Stimulated activated CD4-positive, alpha-beta T cell treated with anti-CD3 and anti-CD28 coated beads, Interleukin-15, amount 100 ng/mL, for 24 hours (primary cell): ENCODE measurements around the gene MAPK7.

Source experiments
- DNase-seq: peaks from one replicate; pipeline ENCODE4 v3.0.0-alpha.2; 2020

Gene MAPK7

DNA sequence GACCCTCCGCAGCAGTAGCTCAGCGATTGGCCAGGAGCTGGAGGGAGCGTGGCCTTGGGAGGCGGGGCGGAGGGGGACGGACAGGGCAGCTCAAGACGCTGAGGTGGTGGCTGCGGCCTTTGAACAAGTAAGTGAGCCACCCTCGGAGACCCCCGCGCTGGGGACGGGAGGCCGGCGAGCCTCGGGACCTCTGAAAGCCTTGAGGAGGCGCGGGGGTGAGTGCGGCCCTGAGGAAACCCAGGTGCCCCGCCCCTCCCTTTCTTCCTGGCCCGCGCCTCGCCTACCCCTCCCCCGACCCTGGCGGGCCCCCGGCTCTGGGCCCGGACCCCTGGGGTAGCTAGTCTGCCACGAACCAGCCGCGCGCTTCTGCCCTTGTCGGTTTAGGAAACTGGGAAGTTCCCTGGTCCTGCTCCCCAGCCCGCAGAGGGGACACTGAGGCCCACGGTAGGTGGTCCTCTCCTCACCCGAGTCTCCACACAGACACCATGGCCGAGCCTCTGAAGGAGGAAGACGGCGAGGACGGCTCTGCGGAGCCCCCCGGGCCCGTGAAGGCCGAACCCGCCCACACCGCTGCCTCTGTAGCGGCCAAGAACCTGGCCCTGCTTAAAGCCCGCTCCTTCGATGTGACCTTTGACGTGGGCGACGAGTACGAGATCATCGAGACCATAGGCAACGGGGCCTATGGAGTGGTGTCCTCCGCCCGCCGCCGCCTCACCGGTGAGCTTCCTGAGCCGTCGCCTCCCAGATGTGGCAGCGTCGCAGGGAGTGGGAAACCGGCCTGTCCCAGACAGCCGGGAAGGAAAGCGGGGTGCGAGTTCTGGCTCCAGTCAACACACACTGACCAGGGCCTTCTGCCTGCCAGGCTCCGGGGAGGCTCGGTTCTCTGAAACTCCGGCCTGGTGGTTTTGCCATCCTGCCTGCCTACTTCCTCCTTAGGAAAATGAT is at the start of gene MAPK7:
Gene MAPK7 (plus strand): TSS at position 83 of the 945 bp plus-strand sequence. CDS start 403 bp downstream, at position 486.
- no peak for DNase-seq

DNA sequence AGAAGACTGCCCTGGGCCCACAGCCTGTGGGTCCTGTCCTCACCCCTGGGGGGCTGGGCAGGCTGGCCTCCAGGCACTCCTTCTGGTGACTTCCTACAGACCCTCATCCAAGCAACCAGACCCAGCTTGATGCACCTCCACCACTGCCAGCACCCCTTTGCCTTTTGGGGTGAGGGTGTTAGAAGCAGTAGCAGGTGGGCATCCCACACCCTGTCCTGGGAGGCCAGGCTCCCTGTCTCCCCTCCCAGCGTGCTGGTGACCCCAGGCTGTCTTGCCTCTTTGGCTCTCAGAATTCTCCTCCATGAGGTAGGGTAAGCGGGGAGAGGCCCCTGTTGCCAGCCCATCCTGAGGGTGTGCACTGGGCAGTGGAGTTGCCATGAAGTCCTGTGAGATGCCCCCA is 49.2 kb upstream of the MAPK7 start:
- DNase-seq, result no peak

DNA sequence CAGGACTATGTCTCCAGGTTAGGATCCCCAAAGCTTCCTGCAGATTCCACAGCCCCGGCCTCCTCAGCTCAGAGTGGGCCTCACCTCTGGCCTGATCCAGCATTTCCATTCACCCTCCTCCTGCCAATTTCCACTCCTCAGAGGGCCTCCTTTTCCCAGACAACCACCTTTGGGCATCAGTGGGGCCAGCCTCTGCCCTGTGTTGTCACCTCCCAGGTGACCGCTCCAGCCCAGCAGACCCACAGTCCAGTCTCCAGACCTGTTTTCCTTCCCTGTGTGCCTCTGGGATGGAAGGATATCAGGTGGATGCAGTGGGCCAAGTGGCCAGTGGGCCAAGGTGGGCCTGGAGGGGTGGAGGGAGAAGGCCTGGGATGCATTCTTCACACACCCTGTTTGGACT is 48.5 kb upstream of the MAPK7 start:
- no peak for DNase-seq

DNA sequence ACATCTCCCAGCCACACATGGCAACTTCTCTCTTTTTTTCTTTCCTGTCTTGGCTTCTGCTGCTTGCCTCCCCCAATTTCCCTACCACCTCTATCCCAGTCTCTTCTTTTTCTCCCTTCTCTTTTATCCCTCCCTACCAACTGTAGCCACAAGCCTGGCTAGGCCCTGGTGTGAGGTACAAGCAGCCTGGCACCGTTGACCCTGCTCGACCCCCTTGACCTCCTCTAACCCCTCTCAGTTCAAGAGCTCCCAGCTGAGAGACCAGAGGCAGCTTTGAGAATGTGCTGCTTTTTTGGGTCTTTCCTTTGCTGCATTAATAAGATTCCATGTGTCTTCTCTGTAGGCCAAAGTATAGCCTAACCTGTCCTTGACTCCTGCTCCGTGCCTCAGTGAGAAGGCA is 48.0 kb upstream of the MAPK7 start:
- no peak for DNase-seq

DNA sequence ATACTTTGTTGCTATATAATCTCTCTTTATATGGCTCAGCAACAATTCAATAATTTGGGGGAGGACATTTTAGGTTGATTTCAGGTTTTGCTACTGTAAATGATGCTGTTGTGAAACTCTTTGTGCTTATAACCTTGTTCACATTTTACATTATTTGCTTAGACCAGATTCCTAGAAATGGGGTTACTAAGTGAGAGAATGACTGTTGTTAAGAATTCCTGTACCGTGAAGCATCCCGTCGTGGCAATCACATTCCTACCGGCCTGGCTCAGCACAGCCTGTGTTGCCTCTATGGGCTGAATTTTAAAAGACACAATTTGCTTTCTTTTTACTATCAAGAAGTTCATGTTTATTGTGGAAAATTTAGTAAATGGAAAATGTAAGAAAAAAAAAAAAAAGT is 47.2 kb upstream of the MAPK7 start:
- DNase-seq, result no peak

DNA sequence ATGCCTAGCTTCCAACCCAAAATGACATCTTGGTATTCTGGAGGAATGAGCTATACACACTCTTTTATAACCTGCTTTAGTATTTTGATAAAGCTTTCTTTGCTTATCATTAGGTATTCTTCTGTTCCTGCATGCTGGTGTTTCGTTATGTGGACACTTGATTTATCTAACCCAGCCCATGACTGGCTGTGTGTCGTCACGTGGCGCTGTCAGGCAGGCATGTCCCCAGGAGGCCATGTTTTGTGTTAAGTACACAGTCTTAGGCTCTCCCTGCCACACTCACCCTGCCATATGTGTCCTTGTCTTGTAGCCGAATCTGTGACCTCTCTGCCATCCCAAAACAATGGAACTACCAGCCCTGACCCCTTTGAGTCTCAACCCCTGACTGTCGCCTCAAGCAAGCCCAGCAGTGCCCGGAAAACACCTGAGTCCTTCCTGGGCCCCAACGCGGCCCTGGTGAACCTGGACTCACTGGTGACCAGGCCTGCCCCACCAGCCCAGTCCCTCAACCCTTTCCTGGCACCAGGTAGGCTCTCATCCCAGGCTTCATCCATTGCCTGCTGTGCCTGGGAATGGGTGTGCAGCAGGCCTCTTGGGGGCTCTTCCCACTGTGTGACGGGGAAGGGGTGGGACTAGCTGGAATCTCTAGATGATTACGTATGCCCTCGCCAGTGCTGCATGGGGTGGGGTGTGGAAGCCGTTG is 46.6 kb upstream of the MAPK7 start:
- DNase-seq, result no peak

DNA sequence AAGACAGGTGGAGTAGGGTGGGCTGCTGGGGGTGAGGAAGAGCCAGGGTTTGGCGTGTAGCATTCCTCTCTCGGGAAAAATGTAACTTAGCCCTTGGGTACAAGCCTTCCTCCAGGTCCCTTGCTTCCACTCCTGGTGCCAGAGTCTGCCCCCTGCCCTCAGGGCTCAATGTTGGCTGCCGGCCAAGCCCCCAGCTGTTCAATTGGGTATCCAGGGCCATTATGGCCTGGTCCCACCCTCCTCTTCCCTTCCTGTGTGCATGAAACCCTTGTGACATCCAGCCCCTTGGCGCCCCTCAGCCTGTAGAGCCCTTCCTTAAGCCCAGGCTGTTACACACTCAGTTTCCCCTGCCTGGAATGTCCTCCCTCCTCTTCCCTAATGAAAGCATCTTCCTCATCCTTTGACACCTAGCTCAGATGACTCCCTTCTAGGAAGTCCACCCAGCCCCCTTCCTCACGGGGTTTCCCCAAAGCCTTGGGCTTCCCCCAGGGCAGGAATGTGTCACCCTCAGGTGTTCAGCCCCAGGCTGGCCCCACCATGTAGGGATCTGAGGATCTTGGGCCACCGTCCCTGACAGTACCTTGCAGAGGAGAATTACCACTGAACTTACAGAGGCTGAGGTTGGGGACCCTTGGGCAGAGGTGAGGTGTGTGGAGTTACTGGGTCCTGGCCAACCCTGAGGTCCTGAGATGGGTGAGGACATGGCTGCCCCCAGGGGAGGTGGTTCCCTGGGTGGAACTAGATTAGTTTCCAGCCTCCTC is 45.7 kb upstream of the MAPK7 start:
- DNase-seq, result peak; percentile 23

DNA sequence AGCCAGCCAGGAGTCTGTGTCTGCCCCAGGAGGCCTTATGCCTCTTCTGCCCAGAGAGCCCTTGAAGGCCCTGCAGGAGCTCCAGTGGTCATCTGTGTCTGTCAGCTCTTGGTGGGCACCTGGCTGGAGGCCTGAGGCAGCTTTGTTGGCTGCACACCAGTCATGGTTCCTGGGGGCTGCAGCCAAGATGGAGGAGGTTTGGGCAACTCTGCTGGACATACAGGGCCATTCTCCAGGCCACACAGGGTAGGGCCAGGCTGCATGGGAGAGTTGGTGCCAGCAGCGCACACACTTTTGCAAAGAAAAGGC is 45.2 kb upstream of the MAPK7 start:
- no peak for DNase-seq

DNA sequence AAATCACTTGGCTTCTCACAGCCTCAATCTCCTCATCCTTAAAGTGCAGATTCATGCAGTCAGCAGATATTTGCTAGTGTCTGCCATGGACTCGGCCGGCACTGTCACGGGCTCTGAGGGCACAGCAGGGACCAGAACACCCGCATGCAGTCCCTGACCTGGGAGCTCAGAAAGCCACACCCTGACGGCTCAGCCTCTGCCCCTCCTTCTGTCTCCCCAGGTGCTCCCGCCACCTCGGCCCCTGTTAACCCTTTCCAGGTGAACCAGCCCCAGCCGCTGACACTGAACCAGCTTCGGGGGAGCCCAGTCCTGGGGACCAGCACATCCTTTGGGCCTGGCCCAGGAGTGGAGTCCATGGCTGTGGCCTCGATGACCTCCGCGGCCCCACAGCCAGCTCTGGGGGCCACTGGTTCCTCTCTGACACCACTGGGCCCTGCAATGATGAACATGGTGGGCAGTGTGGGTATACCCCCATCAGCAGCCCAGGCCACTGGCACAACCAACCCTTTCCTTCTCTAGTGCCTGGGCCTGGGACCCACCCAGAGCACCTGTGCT is 44.5 kb upstream of the MAPK7 start:
- DNase-seq, result no peak

DNA sequence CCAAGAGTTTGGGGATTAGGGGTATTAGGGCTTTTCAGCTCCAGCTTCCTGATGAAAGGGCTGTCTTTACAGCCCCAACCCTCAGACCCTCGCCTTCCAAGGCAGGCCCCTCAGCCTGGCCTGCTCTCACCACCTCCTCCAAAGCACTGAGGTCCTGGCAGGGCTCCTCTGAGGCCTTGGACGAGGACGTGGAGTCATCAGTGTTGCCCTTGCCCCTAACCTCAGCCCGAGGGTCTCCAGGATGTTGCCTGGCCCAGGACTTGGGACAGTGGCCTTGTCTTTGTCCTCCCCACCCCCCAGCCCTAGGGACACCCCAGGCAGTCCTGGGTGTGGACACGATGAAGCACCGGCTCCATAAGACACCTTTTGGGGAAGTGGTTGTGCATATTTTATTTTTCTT is 44.0 kb upstream of the MAPK7 start:
- DNase-seq, result no peak

DNA sequence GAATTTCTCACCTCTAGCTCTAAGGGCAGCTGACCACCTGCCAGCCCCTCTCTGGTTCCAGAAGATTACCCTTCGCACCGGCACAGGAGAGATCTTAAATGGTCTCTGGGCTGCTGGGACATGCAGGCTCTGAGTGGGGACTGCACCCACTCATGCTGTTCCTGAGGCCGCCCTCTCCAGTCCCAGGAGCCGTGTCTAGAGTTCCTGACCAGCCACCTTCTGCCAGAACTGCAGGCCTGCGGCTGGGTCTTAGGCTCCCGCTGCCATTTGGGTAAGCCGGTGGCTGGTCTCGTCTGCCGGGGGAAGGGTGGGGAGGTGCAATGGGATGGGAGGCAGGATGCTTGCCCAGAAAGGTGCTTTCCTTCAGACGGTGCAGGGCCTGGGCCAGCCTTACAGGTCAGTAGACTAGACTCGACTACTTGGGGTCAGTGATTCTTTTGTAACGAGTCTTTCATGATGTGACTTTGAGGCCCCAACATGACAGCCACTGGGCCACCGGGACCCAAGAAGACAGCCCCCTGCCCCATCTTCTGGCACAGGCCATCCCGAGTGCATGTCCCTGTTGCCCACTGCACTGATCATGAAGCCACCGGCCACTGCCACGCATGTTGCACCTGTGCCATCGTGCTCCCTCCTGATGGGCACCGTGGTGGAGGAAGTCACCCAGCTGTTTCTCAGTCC is 42.2 kb upstream of the MAPK7 start:
- no peak for DNase-seq

DNA sequence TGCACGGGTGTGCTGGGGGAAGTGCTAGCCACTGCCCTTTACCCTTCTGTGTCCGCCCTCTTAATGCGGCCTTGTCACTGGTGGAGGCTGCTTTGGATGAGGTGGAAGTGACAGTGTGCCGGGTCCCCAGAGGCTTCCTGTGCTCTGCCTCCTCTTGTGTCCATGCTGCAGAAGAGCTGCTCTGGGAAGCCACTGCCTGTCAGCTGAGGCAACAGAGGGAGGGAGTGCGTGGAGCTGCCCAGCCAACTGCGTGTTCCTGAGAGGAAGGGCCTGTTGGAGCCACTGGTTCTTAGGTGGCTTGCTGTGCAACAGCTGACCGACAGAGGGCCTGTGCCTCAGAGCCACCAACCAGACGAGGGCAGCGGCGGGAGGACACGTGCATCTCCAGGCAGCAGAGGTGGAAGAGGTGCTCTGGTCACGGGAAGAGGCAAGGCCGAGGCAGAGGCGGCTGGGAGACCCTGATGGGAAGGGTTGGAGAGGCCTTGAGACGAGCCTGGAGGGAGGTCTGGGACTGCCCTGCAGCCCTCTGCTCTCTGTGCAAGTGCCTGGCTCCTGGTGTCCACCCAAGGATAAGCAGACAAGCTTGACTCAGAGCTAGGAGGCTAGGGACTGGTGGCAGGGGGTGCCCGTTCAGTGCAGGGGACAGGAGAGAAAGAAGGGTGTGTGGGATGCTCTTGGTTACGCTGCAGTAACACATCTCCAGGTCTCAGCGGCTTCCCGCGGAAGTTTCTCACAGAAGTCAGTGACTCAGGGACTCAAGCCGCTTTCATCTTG is 41.2 kb upstream of the MAPK7 start:
- no peak for DNase-seq

DNA sequence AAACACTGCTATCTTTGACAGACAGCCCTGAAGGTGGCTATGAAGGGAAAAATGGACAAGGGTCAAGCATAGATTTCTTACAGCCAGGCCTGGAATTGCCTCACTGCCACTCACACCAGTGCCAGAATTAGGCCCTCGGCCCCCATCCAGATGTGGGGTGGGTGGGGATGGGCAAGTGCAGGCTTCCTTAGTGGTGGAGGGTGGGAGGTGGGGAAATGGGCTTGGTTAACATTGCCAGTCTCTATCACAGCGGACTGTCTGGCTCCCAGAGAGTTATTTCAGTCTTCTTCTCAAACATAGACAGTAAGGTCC is 40.6 kb upstream of the MAPK7 start:
- DNase-seq, result no peak

DNA sequence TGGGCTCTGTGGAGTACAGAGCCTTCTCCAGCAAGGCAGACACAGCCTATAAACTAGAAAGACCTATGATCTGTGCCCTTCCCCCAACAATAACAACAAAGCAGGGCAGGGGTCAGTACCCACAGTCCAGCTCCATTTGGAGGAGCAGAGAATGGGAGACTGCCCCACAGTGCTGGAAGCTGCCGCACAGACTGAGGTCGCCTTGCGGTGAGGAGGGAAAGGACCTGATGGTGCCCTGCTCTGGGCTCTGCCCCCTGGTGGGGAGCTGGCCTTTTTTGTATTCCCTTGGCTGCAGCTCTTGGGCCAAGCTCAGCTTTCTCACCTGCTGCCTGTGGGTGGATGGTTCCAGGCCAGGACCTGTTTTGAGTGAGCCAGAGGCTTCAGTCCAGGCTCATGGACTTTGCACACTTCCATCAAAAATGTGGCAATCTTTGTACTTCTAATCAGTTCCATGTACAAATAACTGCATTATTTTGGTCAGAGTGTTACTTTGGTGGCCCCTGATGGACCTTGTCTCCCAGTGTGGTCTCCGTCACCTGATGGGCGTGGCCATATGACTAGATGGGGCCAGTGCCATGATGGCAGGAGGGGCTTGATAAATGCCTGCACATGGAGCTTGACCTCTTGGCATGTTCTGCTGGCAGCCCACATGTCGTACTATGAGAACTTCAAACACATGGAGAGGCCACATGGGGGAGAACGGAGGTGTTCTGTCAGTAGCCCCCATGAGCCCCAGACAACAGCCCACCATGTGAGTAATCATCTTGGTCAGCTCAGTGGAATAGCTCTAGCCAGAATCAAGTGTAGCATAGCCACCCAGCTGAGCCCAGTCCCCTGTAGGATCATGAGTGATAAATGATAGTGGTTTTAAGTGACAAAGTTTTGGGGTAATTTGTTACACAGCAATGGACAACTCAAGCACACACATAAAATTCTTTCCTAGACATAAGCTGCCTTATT is 40.0 kb upstream of the MAPK7 start:
- DNase-seq, result peak; percentile 76

DNA sequence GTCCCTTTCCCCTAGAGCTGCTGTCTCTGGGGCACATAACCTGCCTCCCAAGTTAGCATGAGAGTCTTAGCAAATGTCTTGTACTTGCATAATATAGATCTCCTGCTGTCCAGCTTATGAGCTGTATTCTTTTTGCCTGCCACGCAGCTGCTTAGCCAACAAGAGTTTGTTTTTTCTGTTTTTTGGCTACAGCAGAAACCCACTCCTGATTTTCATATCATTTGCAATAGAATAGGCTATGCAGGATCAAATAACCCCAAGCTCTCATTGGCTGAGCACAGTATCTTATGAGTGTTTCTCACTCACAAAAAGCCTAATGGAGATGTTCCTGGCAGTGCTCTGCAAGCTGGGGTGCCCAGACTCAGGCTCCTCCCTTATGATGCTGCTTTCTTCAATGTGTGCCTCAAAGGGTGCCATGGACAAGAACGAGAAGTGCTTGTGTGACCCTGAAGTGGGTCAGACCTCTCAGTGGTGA is 38.9 kb upstream of the MAPK7 start:
- DNase-seq, result no peak

DNA sequence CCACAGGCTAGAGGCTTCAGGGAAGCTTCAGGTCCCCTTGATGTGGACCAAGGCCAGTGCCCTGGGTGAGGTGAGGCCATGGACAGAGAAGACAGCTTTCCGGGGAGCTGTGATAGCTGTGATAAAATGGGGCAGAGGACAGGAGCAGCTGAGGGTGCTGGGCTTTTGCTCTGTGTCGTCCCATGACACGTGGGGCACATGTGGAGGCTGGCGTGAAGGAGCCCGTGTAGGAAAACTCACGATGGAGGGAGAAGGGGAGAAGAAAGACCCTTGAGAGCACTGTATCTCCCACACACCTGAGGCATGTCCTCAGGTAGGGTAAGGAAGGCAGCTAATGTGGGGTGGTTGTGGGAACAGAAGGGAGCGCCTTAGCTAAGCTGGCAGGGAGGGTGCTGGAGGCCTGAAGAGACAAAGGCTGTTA is 37.1 kb upstream of the MAPK7 start:
- no peak for DNase-seq

DNA sequence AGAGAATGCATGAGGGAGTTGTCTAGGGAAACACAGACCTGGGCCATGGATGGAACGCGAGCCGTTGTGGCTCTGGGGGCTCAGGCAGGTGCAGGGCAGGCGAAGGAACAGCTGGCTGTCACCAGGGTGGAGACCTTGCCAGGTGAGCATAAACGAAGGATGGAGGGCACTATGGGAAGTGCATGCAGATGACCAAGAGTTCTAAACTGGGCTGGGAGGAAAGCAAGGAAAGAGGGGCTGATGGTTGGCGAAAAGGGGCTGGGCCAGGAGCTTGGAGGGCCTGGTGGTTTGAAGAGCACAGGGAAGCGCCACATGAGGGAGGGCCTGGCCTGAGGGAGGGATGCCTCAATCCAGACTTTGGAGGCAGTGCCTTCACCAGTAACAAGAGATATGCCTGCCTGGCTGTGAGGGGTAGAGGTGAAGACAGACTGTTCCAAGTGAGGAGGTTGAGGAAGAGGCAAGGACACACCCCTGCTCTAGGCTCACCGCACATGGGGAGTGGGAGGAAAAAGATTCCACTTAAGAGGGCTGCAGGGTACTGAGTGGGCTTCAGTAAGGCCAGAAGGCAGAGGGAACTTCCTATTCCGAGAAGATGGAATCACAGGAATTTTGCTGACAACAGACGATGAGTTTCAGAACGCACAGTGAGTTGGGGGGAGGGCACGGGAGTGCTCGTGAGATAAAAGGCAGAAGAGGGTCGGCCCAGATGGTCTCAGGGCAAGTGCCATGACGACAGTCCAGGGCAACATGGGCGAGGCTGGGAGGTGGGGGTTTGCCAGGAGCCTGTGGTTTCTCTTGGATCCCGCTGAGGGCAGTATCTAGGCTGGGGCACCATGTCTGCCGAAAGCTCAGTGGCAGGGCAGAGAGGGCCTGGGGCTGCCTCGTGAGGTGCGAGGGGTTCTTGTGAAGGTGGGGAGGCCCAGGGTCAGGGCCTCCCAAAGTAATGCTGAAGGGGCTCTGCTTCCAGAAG is 36.4 kb upstream of the MAPK7 start:
- no peak for DNase-seq

DNA sequence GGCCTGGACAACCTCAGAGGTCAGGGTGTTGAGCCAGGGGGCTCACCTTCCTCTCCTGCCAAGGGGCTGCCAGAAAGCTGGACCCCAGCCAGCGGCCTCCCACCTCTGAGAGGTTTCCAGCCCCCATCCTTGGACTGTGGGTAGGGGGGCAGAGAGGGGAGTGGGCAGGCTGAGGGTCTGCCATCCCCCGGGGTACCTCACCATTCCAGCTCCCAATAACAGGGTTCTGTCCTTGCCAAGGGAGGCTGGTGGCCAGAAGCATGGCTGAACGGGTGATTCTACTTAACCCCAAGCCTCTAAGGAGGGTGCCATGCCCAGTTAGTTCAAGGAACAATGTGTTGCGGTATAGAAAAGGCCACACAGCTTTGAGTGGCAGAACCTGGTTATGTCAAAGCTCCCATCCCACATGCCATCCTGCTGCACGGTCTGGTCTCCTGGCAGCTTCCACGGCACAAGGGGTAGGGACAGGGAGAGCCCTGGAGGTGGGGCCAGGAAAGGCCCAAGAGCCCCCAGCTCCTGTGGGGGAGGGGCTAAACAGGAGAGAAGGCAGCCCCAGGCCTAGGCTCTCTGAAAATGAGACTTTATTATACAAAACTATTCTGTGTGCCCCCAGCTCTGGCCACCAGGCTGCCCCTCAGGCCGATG is 35.6 kb upstream of the MAPK7 start:
- DNase-seq, result no peak

DNA sequence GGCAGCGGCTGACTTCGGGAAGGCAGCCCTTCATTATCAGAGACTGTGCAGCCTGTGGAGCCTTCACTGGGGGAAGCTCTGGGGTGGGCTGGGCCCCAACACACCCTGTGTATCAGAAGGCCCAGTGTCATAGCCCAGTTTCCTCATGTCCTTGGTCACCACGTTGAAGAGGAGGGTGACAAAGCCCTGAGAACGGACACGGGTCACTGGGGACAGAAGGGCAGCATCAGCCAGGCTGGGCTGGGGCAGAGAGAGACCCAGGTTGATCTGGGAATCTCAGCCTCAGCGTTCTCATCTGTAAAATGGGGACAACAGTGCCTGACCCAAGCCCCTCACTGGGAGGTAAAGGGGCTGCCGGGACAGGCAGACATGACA is 35.1 kb upstream of the MAPK7 start:
- DNase-seq, result no peak
